GM12892 (cell line): ENCODE measurements around the gene ZNF154.

ENCODE experiments used
- POLR2A ChIP-seq: IDR thresholded peaks from 2 replicates; pipeline ENCODE4 v1.6.1; 2011; ENCODE audit warnings: low read depth, low read length, control low read depth
- POLR2AphosphoS5 ChIP-seq: IDR thresholded peaks from 2 replicates; pipeline ENCODE4 v1.6.1; 2011; ENCODE audit warnings: low read depth, low read length, control low read depth

DNA sequence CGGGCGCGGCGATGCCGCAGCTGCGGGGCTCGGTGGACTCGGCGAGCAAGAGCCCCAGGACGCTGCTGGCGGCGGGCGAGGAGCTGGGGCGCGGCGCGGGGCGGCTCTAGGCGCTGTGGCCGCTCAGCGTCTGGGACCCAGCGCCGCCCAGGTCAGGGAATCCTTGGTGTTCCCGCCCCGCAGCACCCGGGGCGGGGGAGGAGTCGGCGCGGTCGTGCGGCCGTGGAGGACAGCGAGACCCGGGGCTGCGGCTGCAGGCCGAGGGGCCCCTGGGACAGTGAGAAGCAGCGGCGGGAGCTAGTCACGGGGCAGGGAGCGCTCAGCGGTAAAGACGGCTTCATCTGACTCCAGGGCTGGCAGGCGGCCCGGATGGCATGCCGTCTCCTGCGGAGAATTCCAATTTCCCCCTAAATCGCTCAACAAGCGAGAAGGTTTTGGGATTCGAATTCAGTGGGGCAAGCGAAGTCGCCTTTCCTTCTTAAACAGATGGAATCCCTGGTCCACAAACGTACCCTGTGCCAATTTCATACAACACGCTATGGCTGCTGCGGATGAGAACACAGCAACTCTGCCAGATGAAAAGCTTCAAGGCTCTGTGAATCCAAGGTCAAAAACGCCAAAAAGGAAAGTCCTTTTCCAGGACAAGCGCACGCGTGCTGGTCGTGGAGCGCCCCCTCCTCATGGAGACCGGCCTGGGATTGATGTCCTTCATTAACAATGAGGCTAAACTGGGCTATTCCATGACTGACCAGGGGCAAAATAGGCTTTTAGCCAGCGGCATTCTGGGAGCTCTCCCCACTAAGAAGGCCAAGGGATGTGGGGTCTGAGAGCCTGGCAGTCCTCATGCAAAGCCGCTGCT is 44.5 kb downstream of the ZNF154 start:
- TF ChIP-seq POLR2A (no peak), POLR2AphosphoS5 (no peak)
